ENCODE data around the gene NKX2-4.

GRCh38 chr20:21432911-21433310 is 35.6 kb upstream of the NKX2-4 start:
- TF ChIP-seq YY1 (IDR thresholded peaks at IDR 0.05; ENCODE audit: low read depth) (no peak), EGR1 (IDR thresholded peaks at IDR 0.05) (no peak), EP300 (IDR thresholded peaks at IDR 0.05; ENCODE audit: borderline replicate concordance) (no peak), FOXM1 (IDR thresholded peaks at IDR 0.05; ENCODE audit: borderline replicate concordance, low read depth) (no peak), ZBTB7A (IDR thresholded peaks at IDR 0.05; ENCODE audit: low read depth) (no peak), RAD21 (IDR thresholded peaks at IDR 0.05; ENCODE audit: low read depth) (no peak), MAX (IDR thresholded peaks at IDR 0.05) (no peak), CEBPB (IDR thresholded peaks at IDR 0.05) (no peak), NFIC (IDR thresholded peaks at IDR 0.05) (no peak), CREB1 (IDR thresholded peaks at IDR 0.05; ENCODE audit: low read depth) (no peak)
- TF ChIP-seq, protein P1, sequence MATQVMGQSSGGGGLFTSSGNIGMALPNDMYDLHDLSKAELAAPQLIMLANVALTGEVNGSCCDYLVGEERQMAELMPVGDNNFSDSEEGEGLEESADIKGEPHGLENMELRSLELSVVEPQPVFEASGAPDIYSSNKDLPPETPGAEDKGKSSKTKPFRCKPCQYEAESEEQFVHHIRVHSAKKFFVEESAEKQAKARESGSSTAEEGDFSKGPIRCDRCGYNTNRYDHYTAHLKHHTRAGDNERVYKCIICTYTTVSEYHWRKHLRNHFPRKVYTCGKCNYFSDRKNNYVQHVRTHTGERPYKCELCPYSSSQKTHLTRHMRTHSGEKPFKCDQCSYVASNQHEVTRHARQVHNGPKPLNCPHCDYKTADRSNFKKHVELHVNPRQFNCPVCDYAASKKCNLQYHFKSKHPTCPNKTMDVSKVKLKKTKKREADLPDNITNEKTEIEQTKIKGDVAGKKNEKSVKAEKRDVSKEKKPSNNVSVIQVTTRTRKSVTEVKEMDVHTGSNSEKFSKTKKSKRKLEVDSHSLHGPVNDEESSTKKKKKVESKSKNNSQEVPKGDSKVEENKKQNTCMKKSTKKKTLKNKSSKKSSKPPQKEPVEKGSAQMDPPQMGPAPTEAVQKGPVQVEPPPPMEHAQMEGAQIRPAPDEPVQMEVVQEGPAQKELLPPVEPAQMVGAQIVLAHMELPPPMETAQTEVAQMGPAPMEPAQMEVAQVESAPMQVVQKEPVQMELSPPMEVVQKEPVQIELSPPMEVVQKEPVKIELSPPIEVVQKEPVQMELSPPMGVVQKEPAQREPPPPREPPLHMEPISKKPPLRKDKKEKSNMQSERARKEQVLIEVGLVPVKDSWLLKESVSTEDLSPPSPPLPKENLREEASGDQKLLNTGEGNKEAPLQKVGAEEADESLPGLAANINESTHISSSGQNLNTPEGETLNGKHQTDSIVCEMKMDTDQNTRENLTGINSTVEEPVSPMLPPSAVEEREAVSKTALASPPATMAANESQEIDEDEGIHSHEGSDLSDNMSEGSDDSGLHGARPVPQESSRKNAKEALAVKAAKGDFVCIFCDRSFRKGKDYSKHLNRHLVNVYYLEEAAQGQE (IDR thresholded peaks at IDR 0.05; ENCODE audit: low read depth) = no peak
- TF ChIP-seq, protein P2, sequence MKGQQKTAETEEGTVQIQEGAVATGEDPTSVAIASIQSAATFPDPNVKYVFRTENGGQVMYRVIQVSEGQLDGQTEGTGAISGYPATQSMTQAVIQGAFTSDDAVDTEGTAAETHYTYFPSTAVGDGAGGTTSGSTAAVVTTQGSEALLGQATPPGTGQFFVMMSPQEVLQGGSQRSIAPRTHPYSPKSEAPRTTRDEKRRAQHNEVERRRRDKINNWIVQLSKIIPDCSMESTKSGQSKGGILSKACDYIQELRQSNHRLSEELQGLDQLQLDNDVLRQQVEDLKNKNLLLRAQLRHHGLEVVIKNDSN (IDR thresholded peaks at IDR 0.05) = no peak

All from Ishikawa (cell line).